SH-SY5Y (cell line): ENCODE data around the gene CTXND1.

ENCODE experiments used
- GATA2 ChIP-seq: IDR thresholded peaks from 2 replicates; pipeline ENCODE4 v1.6.1; 2011; ENCODE audit warnings: mild to moderate bottlenecking, low read depth, low read length
- GATA3 ChIP-seq: IDR thresholded peaks from 2 replicates; pipeline ENCODE4 v1.6.1; 2011; ENCODE audit warnings: low read depth, mild to moderate bottlenecking, low read length, moderate library complexity

GRCh38 chr15:80277147-80277546 lies 25.1 kb upstream of the CTXND1 start:
- no peak for TF ChIP-seq GATA2
- no peak for TF ChIP-seq GATA3
